OCI-LY3 (cell line): ENCODE data around the gene GNG12.

Source experiments
- H2AFZ ChIP-seq: fragments of 200-600, 300-600 bp; shearing (Covaris generic); 2 replicates; pipeline ENCODE4 v1.6.0; 2014; ENCODE audit warnings: antibody characterized with exemption, low read depth, low read length
- H3K27ac ChIP-seq: fragments of 200-600, 300-600 bp; sonication (generic); 2 replicates; pipeline ENCODE4 v1.5.1; 2014; ENCODE audit warnings: mild to moderate bottlenecking, low read length, moderate library complexity, mixed read lengths
- H3K27me3 ChIP-seq: fragments of 200-600, 300-600 bp; sonication (generic); 2 replicates; pipeline ENCODE4 v1.6.1; 2014; ENCODE audit warnings: low read depth, low read length, mixed read lengths
- H3K36me3 ChIP-seq: fragments of 200-600, 300-600 bp; sonication (generic); replicated peaks from 2 replicates; pipeline ENCODE3; 2014; ENCODE audit warnings: low read depth, low read length, mixed read lengths
- H3K4me1 ChIP-seq: fragments of 300-600, 200-600 bp; sonication (generic); 2 replicates; pipeline ENCODE4 v1.6.1; 2014; ENCODE audit warnings: low read length, mixed read lengths
- H3K4me2 ChIP-seq: fragments of 200-600, 300-600 bp; sonication (generic); 2 replicates; pipeline ENCODE4 v1.6.1; 2014; ENCODE audit warnings: low read length, mixed read lengths
- H3K4me3 ChIP-seq: fragments of 300-600, 200-600 bp; sonication (generic); 2 replicates; pipeline ENCODE4 v1.5.1; 2014; ENCODE audit warnings: antibody characterized with exemption, mild to moderate bottlenecking, low read length, moderate library complexity
- H3K79me2 ChIP-seq: fragments of 300-600, 200-600 bp; shearing (Covaris generic); 2 replicates; pipeline ENCODE4 v1.6.1; 2014; ENCODE audit warnings: mild to moderate bottlenecking, low read length, mixed read lengths
- H3K9ac ChIP-seq: fragments of 300-600, 200-600 bp; shearing (Covaris generic); 2 replicates; pipeline ENCODE4 v1.6.0; 2014; ENCODE audit warnings: mild to moderate bottlenecking, low read length, moderate library complexity
- H3K9me3 ChIP-seq: fragments of 200-600, 300-600 bp; shearing (Covaris generic); 2 replicates; pipeline ENCODE4 v1.6.1; 2014; ENCODE audit warnings: low read length, mixed read lengths; ENCODE audit not compliant: insufficient read depth
- H4K20me1 ChIP-seq: fragments of 200-600, 300-600 bp; sonication (generic); 2 replicates; pipeline ENCODE4 v1.6.1; 2016; ENCODE audit warnings: low read length, mixed read lengths; ENCODE audit not compliant: insufficient read depth
- CTCF ChIP-seq: fragments of 200-600, 300-600 bp; sonication (generic); IDR thresholded peaks from 2 replicates; pipeline ENCODE4 v1.5.1; 2014; ENCODE audit warnings: antibody characterized with exemption, low read length, low read depth
- EZH2phosphoT487 ChIP-seq: fragments of 200-600 bp; shearing (Covaris generic); IDR thresholded peaks from 2 replicates; pipeline ENCODE4 v1.6.1; 2018; ENCODE audit warnings: antibody characterized with exemption, mixed run types, low read depth

GNG12 gene

GRCh38 chr1:67685558-67686266 lies 147.6 kb downstream of the GNG12 start:
- Histone ChIP-seq H3K9me3 (no peaks in the 10 kb centered on the region), H3K4me1 (peaks cover 10% of the 10 kb centered on the region), H4K20me1 (no peaks in the 10 kb centered on the region), H3K4me3 (peak overlapping the region; percentile 97), H2AFZ (peak overlapping the region; percentile 52; the same call in 1 of the 2 replicates), H3K27ac (peak overlapping the region; percentile 24), H3K36me3 (peaks cover 11% of the 10 kb centered on the region), H3K79me2 (peaks cover 4% of the 10 kb centered on the region), H3K4me2 (peak overlapping the region; percentile 89), H3K9ac (peak overlapping the region; percentile 82), H3K27me3 (no peaks in the 10 kb centered on the region)
- no peak for TF ChIP-seq CTCF
- no peak for TF ChIP-seq EZH2phosphoT487

- Histone ChIP-seq H3K4me3 (peak within 1 kb of the TSS; percentile 97), H3K79me2 (peaks cover 4% of the 10 kb centered on the region), H2AFZ (peak within 1 kb of the TSS; percentile 52; the same call in 1 of the 2 replicates), H3K4me2 (peak within 1 kb of the TSS; percentile 89), H3K36me3 (peaks cover 11% of the 10 kb centered on the region), H3K9me3 (no peaks in the 10 kb centered on the region), H3K27me3 (no peaks in the 10 kb centered on the region), H3K4me1 (peaks cover 10% of the 10 kb centered on the region), H4K20me1 (no peaks in the 10 kb centered on the region), H3K27ac (peak within 1 kb of the TSS; percentile 24), H3K9ac (peak within 1 kb of the TSS; percentile 82)
- TF ChIP-seq EZH2phosphoT487: no peak
These were observed 148.2 kb downstream of the GNG12 start, which contains the start of gene GADD45A for GRCh38 chr1:67685067-67685557. Gene GADD45A, plus strand, starts transcription at chr1:67685201. Its CDS starts 294 bp downstream, at chr1:67685495.

GRCh38 chr1:67684526-67685066 lies 148.7 kb downstream of the GNG12 start:
- H4K20me1 ChIP-seq: no peaks in the 10 kb centered on the region
- peak overlapping the region; percentile 62 for H3K4me3 ChIP-seq
- H2AFZ ChIP-seq: 0 out of 2 replicates have a peak overlapping the region, but pooled peaks have one; percentile 46
- no peak overlapping the region for H3K9ac ChIP-seq
- no peak overlapping the region for H3K27ac ChIP-seq
- peak overlapping the region; percentile 61 for H3K4me2 ChIP-seq
- H3K27me3 ChIP-seq: no peaks in the 10 kb centered on the region
- no peaks in the 10 kb centered on the region for H3K9me3 ChIP-seq
- TF ChIP-seq EZH2phosphoT487 (no peak), CTCF (no peak)
- peaks cover 4% of the 10 kb centered on the region for H3K79me2 ChIP-seq
- H3K36me3 ChIP-seq: peaks cover 11% of the 10 kb centered on the region
- peaks cover 10% of the 10 kb centered on the region for H3K4me1 ChIP-seq

GRCh38 chr1:67683766-67684525 lies 149.3 kb downstream of the GNG12 start:
- Histone ChIP-seq H3K9me3 (no peaks in the 10 kb centered on the region), H4K20me1 (no peaks in the 10 kb centered on the region), H3K27me3 (no peaks in the 10 kb centered on the region), H2AFZ (0 out of 2 replicates have a peak overlapping the region, but pooled peaks have one; percentile 46), H3K4me3 (peak overlapping the region; percentile 62), H3K4me1 (peaks cover 10% of the 10 kb centered on the region), H3K9ac (no peak overlapping the region), H3K4me2 (no peak overlapping the region; the same call in 1 of the 2 replicates), H3K79me2 (peaks cover 4% of the 10 kb centered on the region), H3K36me3 (peaks cover 11% of the 10 kb centered on the region), H3K27ac (no peak overlapping the region)
- no peak for TF ChIP-seq CTCF
- TF ChIP-seq EZH2phosphoT487: no peak
